GM19043 (cell line): Measurements from ENCODE around the gene SORCS2.

Source experiments
- ATAC-seq: cut with Tn5 transposase; IDR thresholded peaks from one replicate; pipeline ENCODE4 v1.9.1; 2021; ENCODE audit warnings: low read depth; ENCODE audit not compliant: unreplicated experiment

Gene SORCS2

DNA sequence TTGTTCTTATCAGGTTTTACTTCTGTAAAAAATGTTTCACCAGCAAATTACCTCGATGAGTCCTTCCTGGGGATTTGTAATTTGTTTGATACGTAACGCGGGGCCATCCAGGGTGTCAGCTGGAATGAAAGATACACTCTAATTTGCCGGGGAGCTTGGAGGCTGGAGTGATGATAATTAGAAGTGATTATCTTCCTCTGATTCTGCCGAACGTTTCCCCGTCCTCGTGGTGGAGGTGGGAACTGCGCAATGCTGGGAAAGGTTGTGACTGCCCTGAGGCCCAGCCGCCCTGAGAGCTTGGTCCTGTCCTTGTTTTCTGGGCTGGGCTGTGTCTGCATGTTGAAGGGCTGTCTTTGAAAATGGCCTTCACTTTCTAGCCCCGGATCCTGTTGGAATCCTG, 48.0 kb downstream of the SORCS2 start:
- no peak for ATAC-seq

GRCh38 chr4:7241597-7242125, 49.3 kb downstream of the SORCS2 start:
- ATAC-seq, result no peak

DNA sequence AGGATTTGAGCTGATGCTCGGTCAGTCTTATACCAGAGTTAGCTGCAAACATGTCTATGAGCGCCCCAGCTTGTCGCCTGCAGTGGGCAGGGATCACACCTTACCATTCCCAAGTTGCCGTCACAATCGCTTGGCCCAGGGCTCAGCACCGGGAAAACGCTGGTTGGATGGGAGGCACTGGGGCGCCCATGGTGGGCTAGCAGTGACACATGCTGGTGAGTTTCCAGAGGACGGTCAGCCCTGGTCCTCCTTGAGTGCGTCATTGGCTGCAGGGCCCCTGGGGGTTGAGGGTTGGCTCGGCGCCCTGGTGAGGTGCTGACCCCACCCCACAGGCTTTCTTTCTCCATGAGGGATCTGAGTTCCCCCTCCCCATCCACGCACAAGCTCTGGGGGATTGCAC, 50.4 kb downstream of the SORCS2 start:
- no peak for ATAC-seq

DNA sequence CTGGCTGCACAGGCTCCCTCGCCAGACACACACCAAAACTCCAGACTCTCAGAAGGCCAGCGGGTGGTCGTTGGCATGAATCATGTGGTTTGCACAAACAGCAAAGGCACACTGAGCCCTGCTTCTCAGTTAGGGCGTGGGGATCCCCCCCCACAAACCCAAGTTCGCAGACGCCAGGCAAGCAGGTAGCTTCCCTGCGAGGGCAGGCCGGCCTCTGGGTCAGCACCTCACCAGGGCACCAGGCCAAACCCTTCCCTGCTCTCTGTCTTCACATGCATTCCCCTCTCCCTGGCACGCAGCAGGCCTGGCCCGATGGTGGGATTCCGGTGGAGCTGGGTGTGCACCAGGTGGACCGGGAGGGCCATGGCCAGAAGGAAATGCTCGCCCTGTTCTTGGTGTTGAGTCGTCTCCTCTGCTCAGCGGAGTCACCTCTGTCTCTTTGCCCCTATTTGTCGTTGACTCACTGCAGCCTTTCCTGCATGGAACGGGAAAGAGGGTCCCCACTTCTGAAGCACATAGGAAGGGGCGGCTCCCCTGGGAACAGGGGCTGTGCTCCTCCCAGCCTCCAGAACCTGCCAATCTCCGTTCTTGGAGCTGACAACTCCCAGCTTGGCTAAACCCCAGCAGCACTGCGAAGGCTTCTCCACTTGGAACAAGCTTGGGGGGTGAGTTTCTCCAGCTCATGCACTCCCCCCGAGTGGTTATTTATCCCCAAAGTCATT, 51.4 kb downstream of the SORCS2 start:
- ATAC-seq, result no peak

- ATAC-seq, result no peak
Measured at GRCh38 chr4:7244331-7244665, 52.0 kb downstream of the SORCS2 start.

GRCh38 chr4:7244751-7245320, 52.5 kb downstream of the SORCS2 start:
- no peak for ATAC-seq

- no peak for ATAC-seq
Measured at GRCh38 chr4:7247521-7247920, 55.2 kb downstream of the SORCS2 start.

- ATAC-seq, result no peak
Measured at GRCh38 chr4:7247946-7248345, 55.6 kb downstream of the SORCS2 start.

GRCh38 chr4:7248857-7249256, 56.5 kb downstream of the SORCS2 start:
- ATAC-seq, result no peak

- ATAC-seq, result no peak
Measured at GRCh38 chr4:7251321-7251720, 59.0 kb downstream of the SORCS2 start.

- ATAC-seq, result no peak
Measured at GRCh38 chr4:7252051-7252450, 59.7 kb downstream of the SORCS2 start.

GRCh38 chr4:7252510-7253340, 60.4 kb downstream of the SORCS2 start:
- no peak for ATAC-seq

DNA sequence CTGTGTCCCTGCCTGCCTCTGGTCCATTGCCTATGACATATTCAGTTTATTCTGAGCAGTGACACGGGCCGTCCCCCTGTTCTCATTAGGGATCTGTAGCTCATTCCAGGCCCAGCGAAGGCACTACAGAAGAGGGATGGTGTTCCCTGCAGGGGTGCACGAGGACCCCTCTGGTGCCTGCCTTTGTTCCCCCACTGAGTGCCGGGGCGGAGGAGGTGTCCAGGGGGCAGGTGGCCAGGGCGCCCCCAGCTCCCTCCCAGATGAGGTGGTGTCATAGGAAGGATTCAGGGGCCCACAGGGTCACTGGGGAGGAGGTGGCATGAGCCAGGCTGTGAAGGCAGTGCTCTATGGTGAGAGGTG, 61.0 kb downstream of the SORCS2 start:
- no peak for ATAC-seq

- no peak for ATAC-seq
Measured at GRCh38 chr4:7253837-7254236, 61.5 kb downstream of the SORCS2 start.

- ATAC-seq, result peak; percentile 90
Measured at GRCh38 chr4:7254736-7255487, 62.6 kb downstream of the SORCS2 start.

- ATAC-seq, result no peak
Measured at GRCh38 chr4:7255488-7255881, 63.1 kb downstream of the SORCS2 start.

DNA sequence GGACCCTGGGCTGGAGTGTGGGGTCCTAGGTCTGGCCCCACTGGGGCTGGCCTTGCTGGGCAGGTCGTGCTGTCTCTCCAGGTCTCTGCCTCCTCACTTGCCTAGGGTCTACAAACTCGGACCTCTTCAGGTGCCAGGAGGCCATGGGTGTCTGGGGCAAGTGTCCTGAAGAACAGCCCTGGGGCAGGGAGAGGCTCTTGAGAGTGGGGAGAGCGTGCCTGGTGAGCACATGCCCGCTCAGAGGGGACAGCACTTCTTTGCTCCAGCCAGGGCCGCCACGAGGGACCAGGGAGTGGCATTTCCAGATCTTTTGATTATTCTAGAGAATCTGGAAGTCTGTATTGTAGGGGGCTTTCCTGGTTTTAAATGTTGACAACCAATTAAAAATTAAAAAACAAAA, 63.7 kb downstream of the SORCS2 start:
- no peak for ATAC-seq

DNA sequence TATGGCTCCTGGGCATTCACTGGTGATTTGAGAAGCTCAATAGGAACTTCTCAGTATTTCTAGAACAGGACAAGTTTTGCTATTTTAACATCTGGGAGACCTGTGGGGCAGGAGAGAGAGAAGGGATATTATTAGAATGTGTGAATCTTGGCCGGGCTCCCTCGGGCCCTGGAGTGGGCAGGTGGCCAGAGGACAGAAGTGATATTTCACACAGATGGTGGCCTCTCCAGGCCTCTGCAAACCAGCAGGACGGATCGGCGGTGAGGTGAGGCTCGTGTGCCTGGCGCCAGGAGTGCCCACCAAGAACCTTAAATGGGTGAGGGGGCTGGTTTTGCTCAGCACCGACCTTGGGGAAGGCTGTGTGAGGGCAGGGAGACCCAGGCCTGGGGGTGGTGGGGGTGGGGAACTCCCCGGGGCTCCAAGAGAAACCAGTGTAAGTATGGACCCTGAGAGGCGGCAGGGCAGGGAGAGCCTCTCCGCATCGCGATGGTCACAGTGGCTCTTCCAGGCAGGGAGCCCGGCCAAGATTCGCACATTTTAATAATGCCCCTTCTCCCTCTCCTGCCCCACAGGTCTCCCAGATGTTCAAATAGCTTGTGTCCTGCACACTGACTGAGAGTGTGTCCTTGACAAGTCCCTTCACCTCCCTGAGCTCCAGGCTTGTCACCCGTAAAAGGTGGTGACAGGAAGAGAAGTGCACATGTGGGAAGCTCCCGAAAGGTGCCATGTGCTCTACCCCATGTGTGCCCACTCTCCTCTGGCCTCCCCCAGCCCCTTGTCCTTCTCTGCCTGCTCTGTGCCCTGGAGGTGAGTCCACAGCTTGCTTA, 64.9 kb downstream of the SORCS2 start:
- no peak for ATAC-seq

- ATAC-seq, result no peak
Measured at GRCh38 chr4:7259039-7259438, 66.7 kb downstream of the SORCS2 start.

DNA sequence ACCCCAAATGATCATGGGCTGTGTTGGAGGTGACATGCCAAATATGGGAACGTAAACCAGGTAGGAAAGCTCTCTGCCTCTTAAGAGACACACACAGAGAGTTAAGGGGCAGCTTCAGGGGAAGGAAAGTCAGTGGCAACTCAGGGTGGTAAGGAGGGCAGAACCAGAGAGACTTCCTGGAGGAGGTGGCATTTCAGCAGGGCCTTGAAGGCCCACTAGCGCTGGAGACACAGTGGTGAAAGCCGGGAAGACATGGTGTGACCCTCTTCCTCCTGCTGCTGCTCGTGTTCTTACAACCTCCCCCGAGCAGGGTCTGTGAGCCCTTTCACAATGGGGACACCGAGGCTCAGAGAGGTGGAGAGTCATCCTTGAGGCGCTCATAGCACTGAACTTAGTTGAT, 68.2 kb downstream of the SORCS2 start:
- no peak for ATAC-seq
